ENCODE results near the gene RASAL2. TPM values are rescaled to one million over a fixed set of nuclear protein-coding genes. Genes with fewer than 3 reads are reported as not detected.
A peak's percentile ranks its signal among the peaks of the same experiment; 100 is the strongest.

The RASAL2 gene
- polyA plus RNA-seq, 2 of the 4 experiments (the other 2 are of a cell fraction): 7.1 to 17.6 TPM

DNA sequence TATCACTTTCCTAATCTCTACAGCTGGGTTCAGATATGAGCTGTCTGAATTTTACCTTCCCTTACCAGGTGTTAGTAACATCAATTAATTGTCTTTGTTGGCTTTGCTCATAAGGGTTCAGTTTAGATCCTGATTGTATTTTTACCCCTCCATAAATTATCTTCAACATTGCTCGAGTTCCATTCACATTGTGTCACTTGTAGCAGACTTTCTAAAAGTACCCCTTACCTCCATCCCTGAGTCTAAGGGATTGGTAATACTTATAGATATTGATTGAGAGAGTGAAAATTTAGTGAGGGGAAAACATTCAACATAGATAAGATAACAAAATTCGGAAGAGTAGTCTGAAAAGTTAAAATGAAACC lies 7.3 kb downstream of the RASAL2 start (continued):
- no peak for TF ChIP-seq SREBF2 (IDR thresholded peaks at IDR 0.05)
- TF ChIP-seq HEYL (CRISPR knock-in tag; IDR thresholded peaks at IDR 0.05): no peak
- no peak for TF ChIP-seq FOXS1 (CRISPR knock-in tag; IDR thresholded peaks at IDR 0.05)
- TF ChIP-seq KDM5A (IDR thresholded peaks at IDR 0.05): no peak
- TF ChIP-seq POLR2AphosphoS2 (conservative IDR thresholded peaks at IDR 0.05; ENCODE audit: low read length): no peak
- no peak for TF ChIP-seq EHMT2 (IDR thresholded peaks at IDR 0.05; ENCODE audit: low read depth)
- no peak for TF ChIP-seq EP300 (IDR thresholded peaks at IDR 0.05)
- no peak for TF ChIP-seq EHF (CRISPR knock-in tag; IDR thresholded peaks at IDR 0.05)

DNA sequence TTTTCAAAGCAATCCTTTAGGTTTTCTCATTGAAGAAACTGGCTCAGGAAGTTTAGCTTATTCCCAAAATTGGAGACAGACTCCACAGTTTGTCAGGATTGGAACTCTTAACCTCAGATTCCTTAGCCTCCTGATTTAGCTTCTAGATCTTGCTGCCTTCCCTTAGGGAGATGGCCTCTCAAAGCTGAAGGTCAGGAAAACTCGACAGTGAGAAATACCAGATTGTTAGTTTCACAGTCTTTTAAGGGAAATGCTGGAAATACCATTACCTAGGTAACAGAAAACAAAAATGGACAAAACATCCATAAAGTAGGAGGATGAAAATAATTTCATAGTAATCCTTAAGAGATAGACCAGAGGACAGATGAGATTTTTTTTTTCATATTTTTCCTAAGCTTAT lies 7.8 kb downstream of the RASAL2 start:
- no peak overlapping the region for H3K4me3 ChIP-seq
- DNase-seq (ENCODE audit: low read depth in 1 of 2, low spot score in 1 of 2): peak in 1 of 2 experiments; percentile 23
- FAIRE-seq: peak; percentile 84
- no peak for TF ChIP-seq HOXA7 (CRISPR knock-in tag; IDR thresholded peaks at IDR 0.05)
- no peak for TF ChIP-seq MAZ (IDR thresholded peaks at IDR 0.05; ENCODE audit: borderline replicate concordance, low read depth, low read length)
- TF ChIP-seq CBX2 (IDR thresholded peaks at IDR 0.05; ENCODE audit: borderline replicate concordance, low read depth): no peak
- TF ChIP-seq SREBF2 (IDR thresholded peaks at IDR 0.05): no peak
- TF ChIP-seq EHMT2 (IDR thresholded peaks at IDR 0.05; ENCODE audit: low read depth): no peak
- no peak for TF ChIP-seq NPAS2 (CRISPR knock-in tag; IDR thresholded peaks at IDR 0.05; ENCODE audit: borderline replicate concordance)
- TF ChIP-seq HOXB5 (CRISPR knock-in tag; IDR thresholded peaks at IDR 0.05): no peak
- TF ChIP-seq ZSCAN20 (CRISPR knock-in tag; IDR thresholded peaks at IDR 0.05): no peak
- TF ChIP-seq POLR2A (IDR thresholded peaks at IDR 0.05; ENCODE audit: low read length): no peak
- no peak for TF ChIP-seq FOSB (CRISPR knock-in tag; IDR thresholded peaks at IDR 0.05)
- TF ChIP-seq, protein P1, sequence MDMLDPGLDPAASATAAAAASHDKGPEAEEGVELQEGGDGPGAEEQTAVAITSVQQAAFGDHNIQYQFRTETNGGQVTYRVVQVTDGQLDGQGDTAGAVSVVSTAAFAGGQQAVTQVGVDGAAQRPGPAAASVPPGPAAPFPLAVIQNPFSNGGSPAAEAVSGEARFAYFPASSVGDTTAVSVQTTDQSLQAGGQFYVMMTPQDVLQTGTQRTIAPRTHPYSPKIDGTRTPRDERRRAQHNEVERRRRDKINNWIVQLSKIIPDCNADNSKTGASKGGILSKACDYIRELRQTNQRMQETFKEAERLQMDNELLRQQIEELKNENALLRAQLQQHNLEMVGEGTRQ (IDR thresholded peaks at IDR 0.05): no peak
- ChIA-PET POLR2A (interaction anchor here (1.0 to 1.3 kb wide), 2 partner anchors 8 to 9 kb away, joined by 3 to 4 read pairs; partner anchors contain the start of gene RASAL2), CTCF (interaction anchor here (0.8 to 1.2 kb wide), 2 partner anchors 25 to 198 kb away, joined by 3 read pairs; no protein-coding TSS in a partner anchor)
- H3K9me3 ChIP-seq: no peaks in the 10 kb centered on the region
- H3K4me1 ChIP-seq: peaks cover 66% of the 10 kb centered on the region
- peak overlapping the region in 1 of 2 experiments; percentile 56; a peak in 3 of 6 replicates for H3K27ac ChIP-seq
- WGBS (ENCODE audit: missing lambda C conversion rate): 51% methylated on average over 1 of the region's 1 CpG
- ATAC-seq: peak in 1 of 2 experiments; percentile 30; a peak in 1 of 6 replicates
- peak overlapping the region; percentile 52 for H3K4me2 ChIP-seq

DNA sequence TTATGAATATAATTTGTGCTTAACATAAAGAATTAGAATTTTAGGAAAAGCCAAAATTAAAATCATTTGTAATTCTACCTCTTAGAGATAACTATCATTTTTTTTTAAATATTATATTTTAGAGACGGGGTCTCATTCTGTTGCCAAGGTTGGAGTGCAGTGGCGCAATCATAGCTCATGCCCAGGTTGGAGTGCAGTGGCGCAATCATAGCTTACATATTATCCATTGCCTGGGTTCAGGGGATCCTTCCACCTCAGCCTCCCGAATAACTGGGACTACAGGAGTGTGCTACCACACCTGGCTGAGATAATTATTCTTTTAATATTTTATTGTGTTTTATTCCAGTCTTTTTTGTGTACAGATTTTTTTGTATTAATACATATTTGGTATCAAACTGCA lies 8.3 kb downstream of the RASAL2 start:
- TF ChIP-seq, protein P2, sequence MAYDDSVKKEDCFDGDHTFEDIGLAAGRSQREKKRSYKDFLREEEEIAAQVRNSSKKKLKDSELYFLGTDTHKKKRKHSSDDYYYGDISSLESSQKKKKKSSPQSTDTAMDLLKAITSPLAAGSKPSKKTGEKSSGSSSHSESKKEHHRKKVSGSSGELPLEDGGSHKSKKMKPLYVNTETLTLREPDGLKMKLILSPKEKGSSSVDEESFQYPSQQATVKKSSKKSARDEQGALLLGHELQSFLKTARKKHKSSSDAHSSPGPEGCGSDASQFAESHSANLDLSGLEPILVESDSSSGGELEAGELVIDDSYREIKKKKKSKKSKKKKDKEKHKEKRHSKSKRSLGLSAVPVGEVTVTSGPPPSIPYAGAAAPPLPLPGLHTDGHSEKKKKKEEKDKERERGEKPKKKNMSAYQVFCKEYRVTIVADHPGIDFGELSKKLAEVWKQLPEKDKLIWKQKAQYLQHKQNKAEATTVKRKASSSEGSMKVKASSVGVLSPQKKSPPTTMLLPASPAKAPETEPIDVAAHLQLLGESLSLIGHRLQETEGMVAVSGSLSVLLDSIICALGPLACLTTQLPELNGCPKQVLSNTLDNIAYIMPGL (CRISPR knock-in tag; IDR thresholded peaks at IDR 0.05; ENCODE audit: borderline replicate concordance): no peak
- TF ChIP-seq, protein P3, sequence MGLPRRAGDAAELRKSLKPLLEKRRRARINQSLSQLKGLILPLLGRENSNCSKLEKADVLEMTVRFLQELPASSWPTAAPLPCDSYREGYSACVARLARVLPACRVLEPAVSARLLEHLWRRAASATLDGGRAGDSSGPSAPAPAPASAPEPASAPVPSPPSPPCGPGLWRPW (IDR thresholded peaks at IDR 0.05): peak; percentile 67; the same call in 1 of the 2 replicates
- TF ChIP-seq, protein P4, sequence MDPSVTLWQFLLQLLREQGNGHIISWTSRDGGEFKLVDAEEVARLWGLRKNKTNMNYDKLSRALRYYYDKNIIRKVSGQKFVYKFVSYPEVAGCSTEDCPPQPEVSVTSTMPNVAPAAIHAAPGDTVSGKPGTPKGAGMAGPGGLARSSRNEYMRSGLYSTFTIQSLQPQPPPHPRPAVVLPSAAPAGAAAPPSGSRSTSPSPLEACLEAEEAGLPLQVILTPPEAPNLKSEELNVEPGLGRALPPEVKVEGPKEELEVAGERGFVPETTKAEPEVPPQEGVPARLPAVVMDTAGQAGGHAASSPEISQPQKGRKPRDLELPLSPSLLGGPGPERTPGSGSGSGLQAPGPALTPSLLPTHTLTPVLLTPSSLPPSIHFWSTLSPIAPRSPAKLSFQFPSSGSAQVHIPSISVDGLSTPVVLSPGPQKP (IDR thresholded peaks at IDR 0.05; ENCODE audit: low read depth, low read length): no peak
- TF ChIP-seq FOSB (CRISPR knock-in tag; IDR thresholded peaks at IDR 0.05) (no peak), CEBPB (IDR thresholded peaks at IDR 0.05) (peak; percentile 94 to 95), ZFP36 (IDR thresholded peaks at IDR 0.05; ENCODE audit: borderline replicate concordance, partially characterized antibody) (no peak), SREBF2 (IDR thresholded peaks at IDR 0.05) (no peak), CHD4 (IDR thresholded peaks at IDR 0.05; ENCODE audit: borderline replicate concordance) (no peak), TP53 (CRISPR knock-in tag; IDR thresholded peaks at IDR 0.05) (no peak), RAD21 (conservative IDR thresholded peaks at IDR 0.05 in 1 of 2, IDR thresholded peaks at IDR 0.05 in 1 of 2) (no peak)
- TF ChIP-seq, protein P5, sequence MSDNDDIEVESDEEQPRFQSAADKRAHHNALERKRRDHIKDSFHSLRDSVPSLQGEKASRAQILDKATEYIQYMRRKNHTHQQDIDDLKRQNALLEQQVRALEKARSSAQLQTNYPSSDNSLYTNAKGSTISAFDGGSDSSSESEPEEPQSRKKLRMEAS (IDR thresholded peaks at IDR 0.05): no peak
- TF ChIP-seq, protein P6, sequence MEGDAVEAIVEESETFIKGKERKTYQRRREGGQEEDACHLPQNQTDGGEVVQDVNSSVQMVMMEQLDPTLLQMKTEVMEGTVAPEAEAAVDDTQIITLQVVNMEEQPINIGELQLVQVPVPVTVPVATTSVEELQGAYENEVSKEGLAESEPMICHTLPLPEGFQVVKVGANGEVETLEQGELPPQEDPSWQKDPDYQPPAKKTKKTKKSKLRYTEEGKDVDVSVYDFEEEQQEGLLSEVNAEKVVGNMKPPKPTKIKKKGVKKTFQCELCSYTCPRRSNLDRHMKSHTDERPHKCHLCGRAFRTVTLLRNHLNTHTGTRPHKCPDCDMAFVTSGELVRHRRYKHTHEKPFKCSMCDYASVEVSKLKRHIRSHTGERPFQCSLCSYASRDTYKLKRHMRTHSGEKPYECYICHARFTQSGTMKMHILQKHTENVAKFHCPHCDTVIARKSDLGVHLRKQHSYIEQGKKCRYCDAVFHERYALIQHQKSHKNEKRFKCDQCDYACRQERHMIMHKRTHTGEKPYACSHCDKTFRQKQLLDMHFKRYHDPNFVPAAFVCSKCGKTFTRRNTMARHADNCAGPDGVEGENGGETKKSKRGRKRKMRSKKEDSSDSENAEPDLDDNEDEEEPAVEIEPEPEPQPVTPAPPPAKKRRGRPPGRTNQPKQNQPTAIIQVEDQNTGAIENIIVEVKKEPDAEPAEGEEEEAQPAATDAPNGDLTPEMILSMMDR (IDR thresholded peaks at IDR 0.05): no peak
- WGBS (ENCODE audit: missing lambda C conversion rate): 63% methylated on average over 4 of the region's 4 CpGs
- H3K4me3 ChIP-seq: no peak overlapping the region
- ATAC-seq (no peak), FAIRE-seq (no peak), DNase-seq (ENCODE audit: low read depth in 1 of 2, low spot score in 1 of 2) (no peak)
- peak overlapping the region; percentile 52 for H3K4me2 ChIP-seq
- no peaks in the 10 kb centered on the region for H3K9me3 ChIP-seq
- CTCF ChIA-PET: interaction anchor here (1.2 kb wide), 1 partner anchor 24 kb away, joined by 3 read pairs; no protein-coding TSS in a partner anchor
- H3K27ac ChIP-seq: no peak overlapping the region
- POLR2A ChIA-PET: interaction anchor here (1.0 kb wide), 1 partner anchor 8 kb away, joined by 4 read pairs; the partner anchor contains the start of gene RASAL2
- peaks cover 61% of the 10 kb centered on the region for H3K4me1 ChIP-seq

All from A549 (cell line).